Measurements from ENCODE around the gene OPRD1. TPM values are rescaled to one million over a fixed set of nuclear protein-coding genes. Genes with fewer than 3 reads are reported as not detected.

The OPRD1 gene
- total RNA-seq: not detected in 2 replicates

GRCh38 chr1:28811766-28812668 lies at the start of gene OPRD1:
Gene OPRD1 (plus strand): TSS chr1:28812170. CDS start chr1:28812384, 214 bp downstream.

GRCh38 chr1:28914228-28915030 lies 102.5 kb downstream of the OPRD1 start, which contains the start of gene EPB41:
Gene EPB41 (plus strand): TSS chr1:28914569. CDS start chr1:28987438, 72,869 bp downstream.

Other genes with a start within 250 kb of the OPRD1 start
- 0.81 and 1.2 TPM in 2 replicates for gene RAB42, start 219.9 kb upstream of the OPRD1 start, total RNA-seq
- 30.9 and 33.4 TPM in 2 replicates for gene TAF12, start 169.1 kb upstream of the OPRD1 start, total RNA-seq
- not detected in 2 replicates for gene RNU11, start 163.6 kb upstream of the OPRD1 start, total RNA-seq
- 7.4 and 8.2 TPM in 2 replicates for gene GMEB1, start 143.4 kb upstream of the OPRD1 start, total RNA-seq
- gene YTHDF2, start 75.2 kb upstream of the OPRD1 start, total RNA-seq: 63.3 and 75.1 TPM in 2 replicates
- gene EPB41, start 102.4 kb downstream of the OPRD1 start, total RNA-seq: 15.8 and 26.1 TPM in 2 replicates

Data from endothelial cell of coronary artery (primary cell).